ENCODE measurements around the gene CD300A.

DNA sequence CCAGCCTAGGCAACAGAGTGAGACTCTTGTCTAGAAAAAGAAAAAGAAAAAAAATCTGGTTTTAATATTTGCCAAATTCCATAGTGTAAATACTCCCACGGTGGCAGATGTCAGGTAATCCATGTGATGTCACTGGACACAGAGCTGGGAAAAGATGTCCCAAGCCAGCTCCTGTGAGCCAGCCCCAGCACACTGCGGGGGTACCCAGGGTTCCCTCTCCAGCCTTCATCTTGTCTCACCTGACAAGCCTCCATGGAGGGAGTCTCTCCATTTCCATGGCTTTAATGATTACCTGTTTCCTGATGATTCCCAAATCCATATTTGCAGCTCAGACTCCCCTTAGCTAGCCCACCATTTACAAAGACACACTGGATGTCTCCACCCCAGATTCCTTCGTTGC lies 60.2 kb downstream of the CD300A start:
- TF ChIP-seq CTCF (IDR thresholded peaks at IDR 0.05; ENCODE audit: low read depth, low read length, missing input control) = no peak
- TF ChIP-seq TAF1 (conservative IDR thresholded peaks at IDR 0.05) = no peak
- TF ChIP-seq REST (IDR thresholded peaks at IDR 0.05) = no peak
- no peak for TF ChIP-seq EGR1 (IDR thresholded peaks at IDR 0.05; ENCODE audit: low read depth in 2 of 2)
- TF ChIP-seq JUND (IDR thresholded peaks at IDR 0.05) = no peak
- no peak for TF ChIP-seq YY1 (IDR thresholded peaks at IDR 0.05)
- TF ChIP-seq, protein P1, sequence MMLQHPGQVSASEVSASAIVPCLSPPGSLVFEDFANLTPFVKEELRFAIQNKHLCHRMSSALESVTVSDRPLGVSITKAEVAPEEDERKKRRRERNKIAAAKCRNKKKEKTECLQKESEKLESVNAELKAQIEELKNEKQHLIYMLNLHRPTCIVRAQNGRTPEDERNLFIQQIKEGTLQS (IDR thresholded peaks at IDR 0.05) = no peak
- no peak for TF ChIP-seq FOXA1 (IDR thresholded peaks at IDR 0.05)
- TF ChIP-seq MAX (IDR thresholded peaks at IDR 0.05) = no peak
- TF ChIP-seq RXRA (IDR thresholded peaks at IDR 0.05) = no peak
- no peak for TF ChIP-seq RAD21 (IDR thresholded peaks at IDR 0.05)

Measured in liver (tissue), 3 donors.